ENCODE results near the gene TAF1C. TPM values are rescaled to one million over a fixed set of nuclear protein-coding genes. Genes with fewer than 3 reads are reported as not detected.
A peak's percentile ranks its signal among the peaks of the same experiment; 100 is the strongest.

The TAF1C gene
- total RNA-seq, 1 donor from 2014 or later: 83.7 TPM

DNA sequence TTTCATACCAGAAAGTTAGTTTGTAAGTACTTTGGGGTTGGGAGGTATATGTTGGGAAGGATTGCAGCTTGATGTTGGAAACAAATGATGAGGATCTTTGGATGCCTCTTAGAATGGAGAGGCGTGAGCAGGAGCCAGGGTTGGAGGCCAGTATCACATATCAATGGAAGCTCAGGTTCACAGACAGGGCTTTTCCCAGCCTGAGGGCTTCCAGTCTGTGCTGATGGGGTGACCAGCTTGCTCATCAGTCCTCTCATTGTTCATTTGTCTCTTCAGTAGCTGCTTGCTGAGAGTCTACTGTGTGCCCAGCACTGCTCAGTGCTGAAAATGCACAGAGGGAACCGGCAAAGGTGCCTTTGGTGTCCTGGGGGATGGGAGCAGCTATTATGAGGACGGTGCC, 35.9 kb downstream of the TAF1C start:
- H3K4me1 Mint-ChIP-seq (ENCODE audit: unreplicated experiment): peaks cover 6% of the 10 kb centered on the region
- peaks cover 9% of the 10 kb centered on the region for H3K27me3 Mint-ChIP-seq
- H3K9me3 Mint-ChIP-seq: no peaks in the 10 kb centered on the region
- no peaks in the 10 kb centered on the region for H3K36me3 Mint-ChIP-seq
- TF ChIP-seq, protein P1, sequence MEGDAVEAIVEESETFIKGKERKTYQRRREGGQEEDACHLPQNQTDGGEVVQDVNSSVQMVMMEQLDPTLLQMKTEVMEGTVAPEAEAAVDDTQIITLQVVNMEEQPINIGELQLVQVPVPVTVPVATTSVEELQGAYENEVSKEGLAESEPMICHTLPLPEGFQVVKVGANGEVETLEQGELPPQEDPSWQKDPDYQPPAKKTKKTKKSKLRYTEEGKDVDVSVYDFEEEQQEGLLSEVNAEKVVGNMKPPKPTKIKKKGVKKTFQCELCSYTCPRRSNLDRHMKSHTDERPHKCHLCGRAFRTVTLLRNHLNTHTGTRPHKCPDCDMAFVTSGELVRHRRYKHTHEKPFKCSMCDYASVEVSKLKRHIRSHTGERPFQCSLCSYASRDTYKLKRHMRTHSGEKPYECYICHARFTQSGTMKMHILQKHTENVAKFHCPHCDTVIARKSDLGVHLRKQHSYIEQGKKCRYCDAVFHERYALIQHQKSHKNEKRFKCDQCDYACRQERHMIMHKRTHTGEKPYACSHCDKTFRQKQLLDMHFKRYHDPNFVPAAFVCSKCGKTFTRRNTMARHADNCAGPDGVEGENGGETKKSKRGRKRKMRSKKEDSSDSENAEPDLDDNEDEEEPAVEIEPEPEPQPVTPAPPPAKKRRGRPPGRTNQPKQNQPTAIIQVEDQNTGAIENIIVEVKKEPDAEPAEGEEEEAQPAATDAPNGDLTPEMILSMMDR (conservative IDR thresholded peaks at IDR 0.05): no peak
- DNase-seq (ENCODE audit: extremely low spot score, unreplicated experiment): no peak
- no peak overlapping the region for H3K27ac Mint-ChIP-seq
- no peak overlapping the region for H3K4me3 Mint-ChIP-seq

DNA sequence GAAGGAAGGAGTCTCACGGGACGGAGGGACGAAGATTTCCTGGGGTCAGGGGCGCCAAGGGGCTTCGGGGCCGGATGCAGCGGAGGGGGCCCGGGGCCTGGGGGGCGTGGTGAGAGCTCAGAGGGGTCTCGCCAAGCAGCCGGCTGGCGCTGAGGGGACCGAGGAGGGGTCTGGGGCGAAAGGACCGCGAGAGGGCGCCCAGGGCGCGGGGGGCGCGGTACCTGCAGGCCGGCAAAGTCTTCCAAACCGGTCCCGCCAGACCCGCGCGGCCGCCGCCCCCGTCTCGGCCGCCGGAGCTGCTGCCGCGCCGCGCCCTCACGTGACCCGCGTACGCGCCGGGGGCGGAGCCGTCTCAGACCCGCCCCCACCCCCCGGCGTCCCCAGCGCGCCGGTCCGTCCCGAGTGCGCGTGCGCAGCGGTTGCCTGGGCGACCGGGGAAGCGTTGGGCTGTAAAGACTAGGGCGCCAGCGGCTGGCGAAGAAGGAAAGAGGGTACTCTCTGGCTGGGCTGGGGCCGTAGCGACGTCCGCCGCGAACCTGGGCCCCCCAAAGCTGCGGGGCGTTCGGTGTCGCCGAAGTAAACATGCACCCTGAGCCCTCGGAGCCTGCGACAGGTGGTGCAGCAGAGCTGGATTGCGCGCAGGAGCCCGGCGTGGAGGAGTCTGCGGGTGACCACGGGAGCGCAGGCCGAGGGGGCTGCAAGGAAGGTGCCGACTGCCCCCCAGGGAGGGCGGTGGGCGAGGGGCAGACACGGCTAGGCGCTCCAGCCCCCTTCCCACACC, 41.8 kb downstream of the TAF1C start, which contains the start of the genes DNAAF1 and HSDL1:
DNAAF1 (plus strand) TSS at position 450 of the 781 bp plus-strand sequence; CDS start at position 583, 133 bp downstream.
HSDL1 (minus strand) TSS at position 319 of the 781 bp plus-strand sequence. CDS start 13,856 bp downstream, outside the sequence.
- Mint-ChIP-seq H3K27ac (peak within 1 kb of the TSS; percentile 90), H3K9me3 (no peaks in the 10 kb centered on the region), H3K27me3 (peaks cover 5% of the 10 kb centered on the region), H3K4me3 (peak within 1 kb of the TSS; percentile 99), H3K36me3 (peaks cover 10% of the 10 kb centered on the region), H3K4me1 (ENCODE audit: unreplicated experiment) (peaks cover 7% of the 10 kb centered on the region)
- TF ChIP-seq, protein P1 (conservative IDR thresholded peaks at IDR 0.05): peak; percentile 25
- peak; percentile 99 for DNase-seq (ENCODE audit: extremely low spot score, unreplicated experiment)

DNA sequence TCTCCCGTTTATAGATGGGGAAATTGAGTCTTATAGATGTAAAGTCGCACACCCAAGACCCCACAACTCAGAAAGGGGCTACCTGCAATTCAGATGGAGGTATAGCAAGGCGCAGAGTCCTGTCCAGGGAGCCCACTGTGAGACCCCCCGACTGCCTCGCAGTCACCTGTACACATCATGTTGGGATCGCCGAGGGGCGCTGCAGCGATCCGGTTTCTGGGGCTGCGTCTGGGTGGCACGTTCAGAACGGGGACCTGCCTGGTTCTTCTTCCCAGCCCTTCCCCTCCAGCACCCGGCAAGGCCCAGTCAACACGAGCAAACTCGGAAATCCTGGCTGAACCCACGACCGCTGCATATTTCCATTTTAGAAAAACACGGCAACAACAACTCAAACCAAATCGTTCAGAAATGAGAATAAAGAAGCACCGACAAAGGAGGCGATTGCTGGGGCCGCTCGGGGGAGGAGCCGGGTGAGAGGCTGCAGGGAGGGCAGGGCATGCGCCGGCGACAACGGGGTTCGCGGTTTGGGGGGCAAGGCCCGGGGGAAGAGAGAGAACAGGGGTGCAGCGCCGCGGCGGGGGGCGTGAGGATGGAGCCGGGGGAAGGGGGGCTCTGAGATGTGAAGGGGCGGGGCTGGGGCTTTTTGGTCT, 42.5 kb downstream of the TAF1C start:
- H3K9me3 Mint-ChIP-seq: no peaks in the 10 kb centered on the region
- TF ChIP-seq, protein P1 (conservative IDR thresholded peaks at IDR 0.05): no peak
- peak overlapping the region; percentile 90 for H3K27ac Mint-ChIP-seq
- H3K27me3 Mint-ChIP-seq: peaks cover 5% of the 10 kb centered on the region
- peak overlapping the region; percentile 99 for H3K4me3 Mint-ChIP-seq
- no peak for DNase-seq (ENCODE audit: extremely low spot score, unreplicated experiment)
- peaks cover 14% of the 10 kb centered on the region for H3K4me1 Mint-ChIP-seq (ENCODE audit: unreplicated experiment)
- H3K36me3 Mint-ChIP-seq: peaks cover 13% of the 10 kb centered on the region

DNA sequence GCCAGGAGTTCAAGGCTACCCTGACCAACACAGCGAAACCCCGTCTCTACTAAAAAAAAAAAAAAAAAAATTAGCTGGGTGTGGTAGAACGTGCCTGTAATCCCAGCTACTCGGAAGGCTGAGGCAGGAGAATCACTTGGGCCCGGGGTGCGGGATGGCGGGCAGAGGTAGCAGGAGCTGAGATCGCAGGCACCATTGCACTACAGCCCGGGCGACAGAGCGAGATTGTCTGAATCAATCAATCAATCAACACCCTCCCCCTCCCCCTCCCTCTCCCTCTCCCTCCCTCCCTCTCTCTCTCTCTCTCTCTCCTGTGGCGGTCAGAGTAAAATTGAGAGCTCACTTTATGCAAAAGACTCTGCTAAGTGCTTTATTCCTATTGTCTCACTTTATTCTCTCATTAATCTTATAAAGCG, 43.1 kb downstream of the TAF1C start:
- peaks cover 13% of the 10 kb centered on the region for H3K36me3 Mint-ChIP-seq
- H3K27ac Mint-ChIP-seq: peak overlapping the region; percentile 90
- peak overlapping the region; percentile 99 for H3K4me3 Mint-ChIP-seq
- DNase-seq (ENCODE audit: extremely low spot score, unreplicated experiment): no peak
- peaks cover 5% of the 10 kb centered on the region for H3K27me3 Mint-ChIP-seq
- peaks cover 20% of the 10 kb centered on the region for H3K4me1 Mint-ChIP-seq (ENCODE audit: unreplicated experiment)
- TF ChIP-seq, protein P1 (conservative IDR thresholded peaks at IDR 0.05): no peak
- H3K9me3 Mint-ChIP-seq: no peaks in the 10 kb centered on the region

DNA sequence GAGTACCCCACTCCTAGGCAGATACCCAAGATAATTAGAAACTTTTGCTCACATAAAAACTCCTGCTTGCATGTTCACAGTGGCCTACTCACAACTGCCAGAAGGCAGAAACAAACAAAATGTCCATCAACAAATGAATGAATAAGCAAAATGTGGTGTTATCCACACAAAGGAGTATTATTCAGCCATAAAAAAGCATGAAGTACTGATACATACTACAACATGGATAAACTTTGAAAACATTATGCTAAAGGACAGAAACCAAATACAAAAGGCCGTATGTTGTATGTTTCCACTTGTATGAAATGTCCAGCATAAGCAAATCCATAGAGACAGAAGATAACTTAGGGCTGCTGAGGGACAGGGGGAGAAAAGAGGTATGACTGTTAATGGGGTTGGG, 43.8 kb downstream of the TAF1C start:
- H3K4me3 Mint-ChIP-seq: peak overlapping the region; percentile 99
- no peaks in the 10 kb centered on the region for H3K9me3 Mint-ChIP-seq
- H3K36me3 Mint-ChIP-seq: peaks cover 13% of the 10 kb centered on the region
- TF ChIP-seq, protein P1 (conservative IDR thresholded peaks at IDR 0.05): no peak
- H3K27ac Mint-ChIP-seq: peak overlapping the region; percentile 90
- H3K4me1 Mint-ChIP-seq (ENCODE audit: unreplicated experiment): peaks cover 26% of the 10 kb centered on the region
- peaks cover 4% of the 10 kb centered on the region for H3K27me3 Mint-ChIP-seq
- DNase-seq (ENCODE audit: extremely low spot score, unreplicated experiment): no peak
